OCI-LY3 (cell line): Measurements from ENCODE around the gene ACER2.
A peak's percentile ranks its signal among the peaks of the same experiment; 100 is the strongest.

Experiments
- H2AFZ ChIP-seq: fragments of 200-600, 300-600 bp; shearing (Covaris generic); 2 replicates; pipeline ENCODE4 v1.6.0; 2014; ENCODE audit warnings: antibody characterized with exemption, low read depth, low read length
- H3K27ac ChIP-seq: fragments of 200-600, 300-600 bp; sonication (generic); 2 replicates; pipeline ENCODE4 v1.5.1; 2014; ENCODE audit warnings: mild to moderate bottlenecking, low read length, moderate library complexity, mixed read lengths
- H3K27me3 ChIP-seq: fragments of 200-600, 300-600 bp; sonication (generic); 2 replicates; pipeline ENCODE4 v1.6.1; 2014; ENCODE audit warnings: low read depth, low read length, mixed read lengths
- H3K36me3 ChIP-seq: fragments of 200-600, 300-600 bp; sonication (generic); replicated peaks from 2 replicates; pipeline ENCODE3; 2014; ENCODE audit warnings: low read depth, low read length, mixed read lengths
- H3K4me1 ChIP-seq: fragments of 300-600, 200-600 bp; sonication (generic); 2 replicates; pipeline ENCODE4 v1.6.1; 2014; ENCODE audit warnings: low read length, mixed read lengths
- H3K4me2 ChIP-seq: fragments of 200-600, 300-600 bp; sonication (generic); 2 replicates; pipeline ENCODE4 v1.6.1; 2014; ENCODE audit warnings: low read length, mixed read lengths
- H3K4me3 ChIP-seq: fragments of 300-600, 200-600 bp; sonication (generic); 2 replicates; pipeline ENCODE4 v1.5.1; 2014; ENCODE audit warnings: antibody characterized with exemption, mild to moderate bottlenecking, low read length, moderate library complexity
- H3K79me2 ChIP-seq: fragments of 300-600, 200-600 bp; shearing (Covaris generic); 2 replicates; pipeline ENCODE4 v1.6.1; 2014; ENCODE audit warnings: mild to moderate bottlenecking, low read length, mixed read lengths
- H3K9ac ChIP-seq: fragments of 300-600, 200-600 bp; shearing (Covaris generic); 2 replicates; pipeline ENCODE4 v1.6.0; 2014; ENCODE audit warnings: mild to moderate bottlenecking, low read length, moderate library complexity
- H3K9me3 ChIP-seq: fragments of 200-600, 300-600 bp; shearing (Covaris generic); 2 replicates; pipeline ENCODE4 v1.6.1; 2014; ENCODE audit warnings: low read length, mixed read lengths; ENCODE audit not compliant: insufficient read depth
- H4K20me1 ChIP-seq: fragments of 200-600, 300-600 bp; sonication (generic); 2 replicates; pipeline ENCODE4 v1.6.1; 2016; ENCODE audit warnings: low read length, mixed read lengths; ENCODE audit not compliant: insufficient read depth
- EZH2phosphoT487 ChIP-seq: fragments of 200-600 bp; shearing (Covaris generic); IDR thresholded peaks from 2 replicates; pipeline ENCODE4 v1.6.1; 2018; ENCODE audit warnings: antibody characterized with exemption, mixed run types, low read depth
- TF ChIP-seq, protein P1 (sequence below): fragments of 200-600, 300-600 bp; sonication (generic); IDR thresholded peaks from 2 replicates; pipeline ENCODE4 v1.5.1; 2014; ENCODE audit warnings: antibody characterized with exemption, low read length, low read depth

Gene ACER2

DNA sequence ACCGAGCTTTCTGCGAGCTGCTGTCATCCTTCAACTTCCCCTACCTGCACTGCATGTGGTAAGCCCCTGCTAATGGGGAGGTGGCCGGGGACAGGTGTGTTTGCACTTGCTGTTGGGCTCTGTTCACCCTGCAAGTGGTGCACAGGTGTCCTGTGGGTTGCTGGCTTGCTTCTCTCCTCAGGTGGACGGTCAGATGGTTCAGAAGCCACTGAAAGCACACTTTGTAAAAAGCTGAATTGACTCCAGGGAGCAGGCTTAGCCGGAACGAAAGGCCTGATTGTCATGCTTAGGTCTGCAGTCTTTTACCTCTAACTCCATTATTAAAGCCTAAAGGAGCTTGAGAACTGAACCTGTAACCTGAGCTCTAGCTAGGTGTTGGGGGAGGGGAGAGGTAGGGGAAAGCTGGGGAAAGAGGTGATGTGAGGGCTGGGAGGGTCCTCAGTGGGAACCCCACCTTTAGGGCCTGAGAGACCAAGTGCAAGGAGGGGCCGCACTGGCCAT is 37.6 kb downstream of the ACER2 start:
- Histone ChIP-seq H3K9ac (no peak overlapping the region), H3K27me3 (no peaks in the 10 kb centered on the region), H3K27ac (no peak overlapping the region), H3K4me3 (no peak overlapping the region), H3K9me3 (no peaks in the 10 kb centered on the region), H4K20me1 (no peaks in the 10 kb centered on the region), H3K4me1 (peaks cover 16% of the 10 kb centered on the region), H3K36me3 (no peaks in the 10 kb centered on the region), H2AFZ (no peak overlapping the region), H3K4me2 (no peak overlapping the region), H3K79me2 (no peaks in the 10 kb centered on the region)
- no peak for TF ChIP-seq EZH2phosphoT487
- TF ChIP-seq, protein P1, sequence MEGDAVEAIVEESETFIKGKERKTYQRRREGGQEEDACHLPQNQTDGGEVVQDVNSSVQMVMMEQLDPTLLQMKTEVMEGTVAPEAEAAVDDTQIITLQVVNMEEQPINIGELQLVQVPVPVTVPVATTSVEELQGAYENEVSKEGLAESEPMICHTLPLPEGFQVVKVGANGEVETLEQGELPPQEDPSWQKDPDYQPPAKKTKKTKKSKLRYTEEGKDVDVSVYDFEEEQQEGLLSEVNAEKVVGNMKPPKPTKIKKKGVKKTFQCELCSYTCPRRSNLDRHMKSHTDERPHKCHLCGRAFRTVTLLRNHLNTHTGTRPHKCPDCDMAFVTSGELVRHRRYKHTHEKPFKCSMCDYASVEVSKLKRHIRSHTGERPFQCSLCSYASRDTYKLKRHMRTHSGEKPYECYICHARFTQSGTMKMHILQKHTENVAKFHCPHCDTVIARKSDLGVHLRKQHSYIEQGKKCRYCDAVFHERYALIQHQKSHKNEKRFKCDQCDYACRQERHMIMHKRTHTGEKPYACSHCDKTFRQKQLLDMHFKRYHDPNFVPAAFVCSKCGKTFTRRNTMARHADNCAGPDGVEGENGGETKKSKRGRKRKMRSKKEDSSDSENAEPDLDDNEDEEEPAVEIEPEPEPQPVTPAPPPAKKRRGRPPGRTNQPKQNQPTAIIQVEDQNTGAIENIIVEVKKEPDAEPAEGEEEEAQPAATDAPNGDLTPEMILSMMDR = no peak

DNA sequence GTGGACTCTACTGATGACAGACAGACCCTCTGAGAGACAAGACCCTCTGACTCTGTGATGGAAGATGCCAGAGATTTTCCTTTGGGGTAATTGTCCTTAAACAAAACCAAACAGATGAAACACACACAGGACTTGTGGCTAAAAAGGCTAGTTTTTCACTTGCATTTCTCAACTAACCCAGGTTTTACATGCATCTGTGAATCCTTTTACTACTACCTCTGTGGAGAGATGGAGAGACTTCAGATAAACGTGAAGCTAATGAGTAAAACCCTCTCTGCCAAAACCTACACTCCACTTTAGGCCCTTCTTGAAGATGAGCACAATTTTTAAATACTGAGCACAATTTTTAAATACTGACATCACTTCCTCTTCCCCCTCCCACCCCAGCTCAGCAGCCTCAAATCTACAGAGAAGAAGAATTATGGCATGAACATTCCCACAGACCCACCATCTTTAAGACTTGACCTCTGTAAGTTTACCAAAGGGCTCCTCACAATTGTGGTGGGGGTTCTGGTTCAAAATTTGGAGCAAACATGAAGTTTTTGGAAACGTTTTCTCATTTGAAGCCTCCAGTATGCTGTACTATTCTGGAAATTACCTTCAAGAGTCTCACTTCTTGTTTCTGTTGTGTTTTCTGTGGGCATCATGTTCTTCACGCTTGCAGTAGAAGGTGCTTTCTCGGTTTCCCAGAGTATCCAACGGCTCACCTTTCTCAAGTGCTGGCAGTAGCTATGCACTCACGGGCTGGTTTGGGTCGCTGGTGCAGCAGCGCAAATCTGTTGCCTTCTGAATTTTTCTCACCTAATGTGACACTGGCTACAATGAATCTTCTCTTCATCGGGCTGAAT is 42.7 kb downstream of the ACER2 start:
- peaks cover 24% of the 10 kb centered on the region for H3K4me1 ChIP-seq
- TF ChIP-seq EZH2phosphoT487 = no peak
- TF ChIP-seq, protein P1 = no peak
- H3K4me2 ChIP-seq = peak overlapping the region; percentile 98
- H3K4me3 ChIP-seq = peak overlapping the region; percentile 74
- no peaks in the 10 kb centered on the region for H3K36me3 ChIP-seq
- H3K79me2 ChIP-seq = no peaks in the 10 kb centered on the region
- peak overlapping the region; percentile 61 for H3K9ac ChIP-seq
- H4K20me1 ChIP-seq = no peaks in the 10 kb centered on the region
- peak overlapping the region; percentile 99 for H2AFZ ChIP-seq
- peak overlapping the region; percentile 93 for H3K27ac ChIP-seq
- no peaks in the 10 kb centered on the region for H3K27me3 ChIP-seq
- H3K9me3 ChIP-seq = no peaks in the 10 kb centered on the region

- Histone ChIP-seq H3K9ac (peak overlapping the region; percentile 1; the same call in 1 of the 2 replicates), H2AFZ (peak overlapping the region; percentile 57), H3K36me3 (no peaks in the 10 kb centered on the region), H3K27ac (no peak overlapping the region), H4K20me1 (no peaks in the 10 kb centered on the region), H3K4me1 (peaks cover 43% of the 10 kb centered on the region), H3K4me3 (peak overlapping the region; percentile 75; the same call in 1 of the 2 replicates), H3K79me2 (no peaks in the 10 kb centered on the region), H3K27me3 (no peaks in the 10 kb centered on the region), H3K4me2 (peak overlapping the region; percentile 53), H3K9me3 (no peaks in the 10 kb centered on the region)
- TF ChIP-seq, protein P1 = no peak
- no peak for TF ChIP-seq EZH2phosphoT487
These were observed 47.6 kb downstream of the ACER2 start for GRCh38 chr9:19456426-19456825.

DNA sequence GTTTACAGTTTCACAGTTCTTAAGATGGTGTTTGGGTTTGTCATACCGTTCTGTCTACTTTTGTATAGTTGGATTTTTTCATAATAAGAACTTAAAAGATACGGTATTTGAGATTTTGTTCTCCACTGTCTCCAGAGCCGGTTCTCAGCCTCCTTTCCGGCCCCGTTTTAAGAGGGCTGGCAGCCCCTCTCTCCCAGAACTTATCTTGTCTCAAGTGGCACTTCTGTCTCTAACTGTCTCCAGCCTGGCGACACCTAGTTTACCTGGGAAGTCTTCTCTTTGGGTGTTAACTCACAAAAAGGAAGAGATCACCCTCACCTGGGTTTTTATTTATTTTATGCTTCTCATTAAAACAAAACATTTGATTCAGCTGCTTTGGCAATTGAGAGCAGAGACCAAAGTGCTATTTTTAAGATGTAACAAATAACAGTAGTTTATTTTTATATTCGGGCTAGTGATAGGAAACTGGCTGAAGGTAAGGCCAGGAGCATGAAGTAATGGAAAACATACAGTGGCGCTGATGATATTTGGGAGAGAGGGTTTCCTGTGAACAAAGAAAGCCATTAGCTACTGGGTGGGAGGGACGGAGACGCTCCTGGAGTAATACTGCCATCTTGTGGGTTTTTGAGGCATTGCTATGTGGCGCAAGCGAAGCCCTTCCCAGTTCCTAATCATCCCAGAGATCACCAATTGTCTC is 48.3 kb downstream of the ACER2 start:
- H2AFZ ChIP-seq = peak overlapping the region; percentile 57
- peaks cover 36% of the 10 kb centered on the region for H3K4me1 ChIP-seq
- H3K4me2 ChIP-seq = peak overlapping the region; percentile 53
- peak overlapping the region; percentile 53 for H3K9ac ChIP-seq
- peak overlapping the region; percentile 75 for H3K4me3 ChIP-seq
- H3K36me3 ChIP-seq = no peaks in the 10 kb centered on the region
- no peak overlapping the region for H3K27ac ChIP-seq
- no peaks in the 10 kb centered on the region for H3K79me2 ChIP-seq
- H4K20me1 ChIP-seq = no peaks in the 10 kb centered on the region
- H3K9me3 ChIP-seq = no peaks in the 10 kb centered on the region
- no peaks in the 10 kb centered on the region for H3K27me3 ChIP-seq
- no peak for TF ChIP-seq EZH2phosphoT487
- TF ChIP-seq, protein P1 = peak; percentile 94
